MG63 (cell line): Measurements from ENCODE around the gene MPHOSPH9. TPM values are rescaled to one million over a fixed set of nuclear protein-coding genes. Genes with fewer than 3 reads are reported as not detected.
"Not testable (repeated sequence)": the region's sequence is repeated elsewhere in the genome, so short reads cannot be mapped to it uniquely, and the experiment has no call there.

ENCODE experiments used
- DNase-seq: peaks from one replicate; pipeline ENCODE4 v3.0.0-alpha.2; 2020
- H3K27me3 ChIP-seq: fragments of 250-450 bp; sonication (Bioruptor Pico); 2 replicates; pipeline ENCODE4 v1.5.1; 2020; ENCODE audit warnings: mild to moderate bottlenecking, moderate library complexity
- H3K36me3 ChIP-seq: fragments of 250-450 bp; sonication (Bioruptor Pico); 2 replicates; pipeline ENCODE4 v1.5.1; 2020; ENCODE audit warnings: mild to moderate bottlenecking, moderate library complexity
- H3K4me3 ChIP-seq: fragments of 250-450 bp; sonication (Bioruptor Pico); 2 replicates; pipeline ENCODE4 v1.5.1; 2020; ENCODE audit warnings: mild to moderate bottlenecking, moderate library complexity
- H3K9me3 ChIP-seq: fragments of 250-450 bp; sonication (Bioruptor Pico); 2 replicates; pipeline ENCODE4 v1.5.1; 2020; ENCODE audit warnings: mild to moderate bottlenecking, moderate library complexity
- total RNA-seq: library from RNA; depleted of rRNA; stranded (reverse); fragments of >200 nt; shearing (Covaris generic); gene quantifications from 2 replicates; pipeline ENCODE4 v1.2.3, GENCODE V29; 2014; ENCODE audit warnings: low replicate concordance

MPHOSPH9 gene
- total RNA-seq, 1 experiment from 2014 or later: 16.0 TPM

DNA sequence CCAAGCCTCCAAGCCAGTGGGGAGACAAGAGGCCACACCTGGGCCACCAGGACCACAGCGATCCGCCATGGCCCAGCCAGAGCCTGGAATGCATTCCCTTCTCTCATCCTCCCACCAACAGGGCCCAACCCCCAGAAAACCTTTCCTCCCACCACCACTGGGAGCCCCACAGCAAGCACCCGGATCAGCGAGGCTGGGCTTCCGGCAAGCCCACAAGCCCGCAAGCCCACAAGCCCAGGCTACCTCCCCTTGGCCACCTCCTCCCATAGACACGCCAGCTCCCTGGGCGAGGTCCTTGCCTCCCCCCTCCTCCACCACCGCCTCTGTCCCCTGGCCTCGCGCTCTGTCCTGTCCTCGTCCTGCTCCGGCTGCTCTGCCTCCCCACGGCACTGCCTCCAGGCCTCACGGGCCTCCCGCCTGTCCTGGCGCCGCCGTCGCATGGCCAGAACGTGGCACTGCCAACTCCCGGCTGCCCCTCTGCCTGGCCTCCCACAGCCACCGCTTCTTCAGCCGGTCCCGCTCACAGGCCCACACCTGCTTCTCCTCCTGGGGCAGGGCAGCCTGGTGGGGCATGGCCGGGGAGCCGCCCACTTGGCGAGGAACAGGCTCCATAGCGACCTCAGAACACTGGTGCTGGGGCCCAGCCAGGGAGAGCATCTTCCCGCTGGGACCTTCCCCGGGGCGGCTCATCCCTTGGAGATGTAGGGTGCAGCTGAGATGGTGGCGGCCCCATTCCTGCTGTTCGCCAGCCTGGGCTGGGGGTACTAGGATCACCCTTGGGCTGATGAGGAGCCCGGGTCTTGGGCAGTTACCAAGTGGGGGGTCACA, 33.1 kb upstream of the MPHOSPH9 start:
- Histone ChIP-seq H3K4me3 (no peak overlapping the region), H3K9me3 (no peaks in the 10 kb centered on the region), H3K36me3 (peaks cover 13% of the 10 kb centered on the region), H3K27me3 (no peaks in the 10 kb centered on the region)
- DNase-seq: no peak

DNA sequence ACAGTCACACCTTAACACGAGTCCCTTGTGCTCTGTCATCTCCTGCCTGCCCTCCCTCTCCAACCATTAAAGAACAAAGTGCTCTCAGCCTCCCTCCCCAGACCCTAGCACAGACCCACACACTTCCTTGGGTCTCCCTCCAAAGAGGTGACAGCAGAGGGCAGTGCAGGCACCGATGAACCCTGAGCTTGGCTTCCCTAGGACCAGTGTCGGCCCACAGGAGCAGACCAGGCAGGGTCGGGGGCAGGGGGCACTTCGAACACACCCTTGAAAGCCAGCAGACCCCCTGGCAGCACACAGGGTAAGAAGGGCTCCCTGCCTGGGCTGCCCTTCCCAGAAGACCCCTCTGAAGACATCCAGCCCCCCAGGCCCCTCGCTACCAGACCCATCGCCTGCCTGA, 31.7 kb upstream of the MPHOSPH9 start:
- peaks cover 20% of the 10 kb centered on the region for H3K36me3 ChIP-seq
- H3K9me3 ChIP-seq: no peaks in the 10 kb centered on the region
- no peak overlapping the region for H3K4me3 ChIP-seq
- no peaks in the 10 kb centered on the region for H3K27me3 ChIP-seq
- DNase-seq: no peak

GRCh38 chr12:123263196-123263817, 30.4 kb upstream of the MPHOSPH9 start:
- no peak for DNase-seq
- H3K9me3 ChIP-seq: no peaks in the 10 kb centered on the region
- peaks cover 21% of the 10 kb centered on the region for H3K36me3 ChIP-seq
- no peaks in the 10 kb centered on the region for H3K27me3 ChIP-seq
- H3K4me3 ChIP-seq: no peak overlapping the region

DNA sequence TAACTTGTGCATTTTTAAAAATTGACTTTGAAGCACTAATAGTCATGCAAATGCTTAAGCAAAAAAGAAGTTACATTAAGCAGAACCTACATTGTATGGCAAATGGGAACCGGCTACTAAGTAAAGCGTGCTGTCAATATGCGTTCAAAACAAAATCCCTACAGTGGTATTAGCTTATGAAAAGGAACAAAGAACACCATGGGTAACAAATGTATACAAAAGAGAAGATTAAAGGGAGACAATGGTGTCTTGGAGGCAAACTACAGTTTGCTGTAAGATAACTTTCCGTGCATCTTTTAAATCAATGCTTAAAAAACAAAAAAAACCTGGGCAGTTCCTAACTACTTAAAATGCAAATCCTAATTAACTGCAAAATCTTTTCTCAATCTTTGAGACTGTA, 28.3 kb upstream of the MPHOSPH9 start:
- no peak for DNase-seq
- peaks cover 38% of the 10 kb centered on the region for H3K36me3 ChIP-seq
- no peaks in the 10 kb centered on the region for H3K27me3 ChIP-seq
- H3K9me3 ChIP-seq: no peaks in the 10 kb centered on the region
- H3K4me3 ChIP-seq: no peak overlapping the region

GRCh38 chr12:123260081-123260480, 27.1 kb upstream of the MPHOSPH9 start:
- H3K27me3 ChIP-seq: no peaks in the 10 kb centered on the region

GRCh38 chr12:123258593-123258992, 25.7 kb upstream of the MPHOSPH9 start:
- Histone ChIP-seq H3K27me3 (no peaks in the 10 kb centered on the region), H3K9me3 (no peaks in the 10 kb centered on the region), H3K36me3 (peaks cover 49% of the 10 kb centered on the region), H3K4me3 (no peak overlapping the region)
- DNase-seq: no peak

More at GRCh38 chr12:123260081-123260480, 27.1 kb upstream of the MPHOSPH9 start:
- Histone ChIP-seq H3K4me3 (no peak overlapping the region), H3K9me3 (no peaks in the 10 kb centered on the region), H3K36me3 (peaks cover 45% of the 10 kb centered on the region)
- no peak for DNase-seq

DNA sequence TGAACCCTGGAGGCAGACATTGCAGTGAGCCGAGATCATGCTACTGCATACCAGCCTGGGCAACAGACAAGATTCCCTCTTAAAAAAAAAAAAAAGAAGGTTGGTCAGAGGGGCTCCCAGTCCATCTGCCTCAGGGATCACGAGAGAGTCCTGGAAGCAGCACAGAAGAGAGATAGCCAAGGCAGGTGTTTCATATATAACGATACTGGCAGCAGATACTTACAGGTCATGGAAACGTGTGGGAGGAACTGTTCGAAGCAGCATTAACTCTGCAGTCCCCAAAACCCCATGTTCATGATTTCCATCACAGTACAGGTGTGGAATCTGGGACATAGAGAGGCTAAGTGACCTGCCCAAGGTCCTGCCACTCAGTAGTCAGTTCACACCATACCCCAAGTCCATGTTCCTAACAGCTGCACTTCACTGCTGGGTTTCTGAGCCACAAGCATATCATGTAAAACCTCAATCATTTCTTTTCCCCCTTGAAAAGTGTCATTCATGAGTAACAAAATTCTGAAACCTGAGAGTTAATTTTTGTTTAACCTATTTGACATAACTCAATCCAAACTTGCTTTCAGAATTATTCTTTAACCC, 22.0 kb upstream of the MPHOSPH9 start:
- H3K36me3 ChIP-seq: peaks cover 44% of the 10 kb centered on the region
- H3K9me3 ChIP-seq: no peaks in the 10 kb centered on the region
- DNase-seq: no peak
- H3K4me3 ChIP-seq: no peak overlapping the region
- H3K27me3 ChIP-seq: no peaks in the 10 kb centered on the region

DNA sequence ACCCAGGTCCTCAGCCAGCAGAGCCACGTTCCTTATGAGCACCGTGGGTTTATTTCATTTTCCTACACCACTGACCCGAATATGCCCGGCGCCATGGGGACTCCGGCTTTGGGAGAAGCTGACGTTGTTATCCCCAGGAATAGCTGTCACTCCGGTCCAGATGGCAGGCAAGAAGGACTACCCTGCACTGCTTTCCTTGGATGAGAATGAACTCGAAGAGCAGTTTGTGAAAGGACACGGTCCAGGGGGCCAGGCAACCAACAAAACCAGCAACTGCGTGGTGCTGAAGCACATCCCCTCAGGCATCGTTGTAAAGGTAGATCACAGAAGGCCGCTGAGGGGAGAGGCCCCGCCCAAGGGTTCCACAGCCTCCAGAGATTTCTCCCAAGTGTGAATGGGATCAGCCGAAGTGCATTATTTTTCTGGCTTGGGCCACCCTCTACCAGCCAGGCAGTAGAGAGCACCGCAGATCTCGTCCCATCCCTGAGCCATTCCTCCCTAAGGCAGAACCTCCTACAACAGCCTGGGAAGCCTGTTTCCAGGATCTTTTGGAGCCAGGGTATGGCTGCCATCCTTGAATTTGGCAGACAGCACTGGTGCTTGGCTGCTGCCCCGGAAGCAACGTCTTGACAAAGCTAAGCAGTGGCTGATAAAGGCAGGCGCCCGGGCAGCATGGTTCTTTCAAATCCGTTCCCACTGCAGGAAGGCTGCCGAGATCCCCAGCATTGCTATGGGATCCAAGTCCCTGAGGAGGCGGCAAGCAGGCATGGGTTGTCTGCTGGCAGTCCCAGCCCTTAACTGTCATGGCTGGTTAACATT, 20.9 kb upstream of the MPHOSPH9 start:
- no peaks in the 10 kb centered on the region for H3K9me3 ChIP-seq
- H3K4me3 ChIP-seq: no peak overlapping the region
- no peaks in the 10 kb centered on the region for H3K27me3 ChIP-seq
- no peak for DNase-seq
- peaks cover 53% of the 10 kb centered on the region for H3K36me3 ChIP-seq

- H3K36me3 ChIP-seq: peaks cover 59% of the 10 kb centered on the region
- not testable (repeated sequence) for DNase-seq, H3K27me3 ChIP-seq, H3K4me3 ChIP-seq, H3K9me3 ChIP-seq
These were observed 19.4 kb upstream of the MPHOSPH9 start for GRCh38 chr12:123252365-123252764.

DNA sequence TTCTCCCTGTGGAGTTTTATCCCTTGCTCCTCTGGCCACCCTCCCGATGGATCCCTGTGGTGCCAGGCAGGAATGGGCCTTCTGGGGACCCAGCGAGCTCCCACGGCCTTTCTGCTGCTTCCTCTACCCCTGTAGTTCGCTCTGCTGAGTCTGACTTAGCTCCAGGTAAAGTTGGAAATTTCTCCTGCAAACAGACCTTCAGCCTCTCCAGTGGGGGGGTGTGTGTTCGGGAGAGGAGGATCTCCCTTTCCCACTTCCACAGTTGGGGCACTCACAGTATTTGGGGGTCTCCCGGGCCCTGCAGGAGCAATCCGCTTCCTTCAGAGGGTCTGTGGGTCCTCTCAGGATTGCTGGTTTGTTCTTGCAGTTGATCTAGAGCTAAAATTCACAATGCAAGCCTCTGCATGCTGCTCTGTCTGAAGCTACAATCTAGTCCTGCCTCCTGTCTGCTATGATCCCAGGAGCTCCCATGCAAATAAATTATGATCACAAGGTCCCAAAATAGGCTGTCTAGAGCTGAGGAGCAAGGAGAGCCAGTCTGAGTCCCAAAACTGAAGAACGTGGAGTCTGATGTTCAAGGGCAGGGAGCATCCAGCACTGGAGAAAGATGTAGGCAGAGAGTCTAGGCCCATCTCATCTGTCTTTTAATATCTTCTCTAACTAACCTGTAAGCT, 18.6 kb upstream of the MPHOSPH9 start:
- H3K36me3 ChIP-seq: peaks cover 54% of the 10 kb centered on the region

DNA sequence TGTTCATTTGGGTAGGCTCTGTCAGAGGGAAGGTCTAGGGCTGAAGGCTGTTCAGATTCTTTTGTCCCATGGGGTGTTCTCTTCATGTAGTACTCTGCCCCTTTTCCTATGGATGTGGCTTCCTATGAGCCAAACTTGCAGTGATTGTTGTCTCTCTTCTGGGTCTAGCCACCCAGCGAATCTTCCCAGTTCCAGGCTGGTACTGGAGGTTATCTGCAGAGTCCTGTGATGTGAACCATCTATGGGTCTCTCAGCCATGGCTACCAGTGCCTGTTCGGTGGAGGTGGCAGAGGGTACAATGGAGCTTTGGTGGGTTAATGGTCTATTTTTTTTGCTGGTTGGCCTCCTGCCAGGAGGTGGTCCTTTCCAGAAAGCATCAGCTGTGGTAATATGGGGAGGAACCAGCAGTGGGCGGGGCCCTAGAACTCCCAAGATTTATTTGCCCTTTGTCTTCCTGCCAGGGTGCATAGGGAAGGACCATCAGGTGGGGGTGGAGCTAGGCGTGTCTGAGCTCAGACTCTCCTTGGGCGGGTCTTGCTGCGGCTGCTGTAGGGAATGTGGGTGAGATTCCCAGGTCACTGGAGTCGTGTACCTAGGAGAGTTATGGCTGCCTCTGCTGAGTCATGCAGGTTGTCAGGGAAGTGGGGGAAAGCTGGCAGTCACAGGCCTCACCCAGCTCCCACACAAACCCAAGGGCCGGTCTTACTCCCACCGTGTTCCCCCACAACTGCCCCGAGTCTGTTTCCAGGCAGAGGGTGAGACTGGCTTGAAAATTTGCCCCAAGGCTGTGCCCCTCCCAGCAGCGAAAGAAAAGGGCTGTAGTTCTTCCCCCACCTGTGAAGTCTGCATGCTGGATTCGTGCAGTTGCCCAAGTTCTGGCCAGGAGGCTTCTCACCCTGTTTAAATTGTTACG, 17.8 kb upstream of the MPHOSPH9 start:
- no peaks in the 10 kb centered on the region for H3K27me3 ChIP-seq
- H3K9me3 ChIP-seq: peaks cover 10% of the 10 kb centered on the region
- no peak overlapping the region for H3K4me3 ChIP-seq
- no peak for DNase-seq
- H3K36me3 ChIP-seq: peaks cover 48% of the 10 kb centered on the region

More for the DNA sequence above, 18.6 kb upstream of the MPHOSPH9 start:
- Histone ChIP-seq H3K4me3 (no peak overlapping the region), H3K9me3 (peaks cover 10% of the 10 kb centered on the region), H3K27me3 (no peaks in the 10 kb centered on the region)
- DNase-seq: no peak

- not testable (repeated sequence) for H3K9me3 ChIP-seq, DNase-seq, H3K27me3 ChIP-seq, H3K4me3 ChIP-seq
- H3K36me3 ChIP-seq: peaks cover 40% of the 10 kb centered on the region
These were observed 16.2 kb upstream of the MPHOSPH9 start for GRCh38 chr12:123248996-123249741.

DNA sequence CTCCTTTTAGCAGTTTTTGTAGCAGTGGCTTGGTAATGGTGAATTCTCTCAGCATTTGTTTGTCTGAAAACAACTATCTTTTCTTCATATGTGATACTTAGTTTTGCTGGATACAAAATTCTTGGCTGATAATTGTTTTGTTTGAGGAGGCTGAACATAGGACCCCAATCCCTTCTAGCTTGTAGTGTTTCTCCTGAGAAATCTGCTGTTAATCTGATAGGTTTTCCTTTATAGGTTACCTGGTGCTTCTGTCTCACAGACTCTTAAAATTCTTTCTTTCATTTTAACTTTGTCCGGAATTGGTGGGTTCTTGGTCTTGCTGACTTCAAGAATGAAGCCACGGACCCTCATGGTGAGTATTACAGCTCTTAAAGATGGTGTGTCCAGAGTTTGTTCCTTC, 15.2 kb upstream of the MPHOSPH9 start:
- peaks cover 35% of the 10 kb centered on the region for H3K36me3 ChIP-seq
- H3K4me3 ChIP-seq, DNase-seq, H3K9me3 ChIP-seq, H3K27me3 ChIP-seq: not testable (repeated sequence)

GRCh38 chr12:123245678-123246077, 12.7 kb upstream of the MPHOSPH9 start:
- Histone ChIP-seq H3K36me3 (peaks cover 40% of the 10 kb centered on the region), H3K27me3 (no peaks in the 10 kb centered on the region), H3K9me3 (peaks cover 10% of the 10 kb centered on the region), H3K4me3 (no peak overlapping the region)
- DNase-seq: no peak
